Upper lobe of right lung (tissue), 1 donor: ENCODE data around the gene CPZ. TPM values are rescaled to one million over a fixed set of nuclear protein-coding genes. Genes with fewer than 3 reads are reported as not detected.

Experiments
- ATAC-seq: fragments of 200-7000 bp; cut with Tn5 transposase; one replicate; pipeline ENCODE4 v1.9.1; 2020; ENCODE audit warnings: mild to moderate bottlenecking, moderate library complexity
- DNase-seq: peaks from one replicate; pipeline ENCODE4 v3.0.0-alpha.2; 2020
- H3K27ac ChIP-seq: fragments of 200-600 bp; one replicate; pipeline ENCODE4 v1.8.0; 2022
- H3K27me3 ChIP-seq: fragments of 200-600 bp; one replicate; pipeline ENCODE4 v1.8.0; 2022; ENCODE audit warnings: mild to moderate bottlenecking
- H3K36me3 ChIP-seq: fragments of 200-600 bp; one replicate; pipeline ENCODE4 v1.8.0; 2022
- H3K4me1 ChIP-seq: fragments of 200-600 bp; one replicate; pipeline ENCODE4 v1.8.0; 2022
- H3K4me3 ChIP-seq: fragments of 200-600 bp; one replicate; pipeline ENCODE4 v1.8.0; 2022; ENCODE audit warnings: mild to moderate bottlenecking
- H3K9me3 ChIP-seq: fragments of 200-600 bp; one replicate; pipeline ENCODE4 v1.8.0; 2022
- CTCF ChIP-seq: fragments of 200-600 bp; IDR thresholded peaks from one replicate; pipeline ENCODE4 v1.8.0; 2022; ENCODE audit warnings: antibody characterized with exemption
- intact Hi-C: fragments of 100-400 bp; cut with DNase I; formaldehyde crosslinking; loops from one replicate; pipeline ENCODE4 v1.11.0; 2022
- total RNA-seq: library from RNA; stranded (reverse); fragmentation: NEBNext Ultra II Directional; extraction: Animal tissue kit (Norgen Biotek cat#: 25700); gene quantifications from one replicate; pipeline ENCODE4 v1.2.1, GENCODE V29; 2021
- donor health status: DM: no; HTN: yes; CAD: no; lungs with severe emphysema.

The CPZ gene
- total RNA-seq, 1 donor from 2014 or later: 6.7 TPM

- peak; percentile 53 for DNase-seq
- no peak overlapping the region for H3K27ac ChIP-seq
- no peak overlapping the region for H3K4me3 ChIP-seq
- no peaks in the 10 kb centered on the region for H3K36me3 ChIP-seq
- no peak for ATAC-seq
- intact Hi-C loops: no loop called here
- TF ChIP-seq CTCF: no peak
- peaks cover 53% of the 10 kb centered on the region for H3K27me3 ChIP-seq
- no peaks in the 10 kb centered on the region for H3K4me1 ChIP-seq
- no peaks in the 10 kb centered on the region for H3K9me3 ChIP-seq
These were observed 8.9 kb upstream of the CPZ start for GRCh38 chr4:8583655-8584025.

GRCh38 chr4:8585186-8585585, 7.4 kb upstream of the CPZ start:
- DNase-seq: peak; percentile 45
- Histone ChIP-seq H3K4me3 (no peak overlapping the region), H3K36me3 (no peaks in the 10 kb centered on the region), H3K27ac (no peak overlapping the region), H3K27me3 (peaks cover 42% of the 10 kb centered on the region), H3K4me1 (no peaks in the 10 kb centered on the region), H3K9me3 (no peaks in the 10 kb centered on the region)
- intact Hi-C loops: no loop called here
- TF ChIP-seq CTCF: no peak
- no peak for ATAC-seq

GRCh38 chr4:8585721-8586212, 6.8 kb upstream of the CPZ start:
- DNase-seq: peak; percentile 52
- H3K4me1 ChIP-seq: no peaks in the 10 kb centered on the region

GRCh38 chr4:8586246-8586645, 6.3 kb upstream of the CPZ start:
- Histone ChIP-seq H3K27ac (no peak overlapping the region), H3K9me3 (no peaks in the 10 kb centered on the region), H3K4me3 (no peak overlapping the region), H3K36me3 (no peaks in the 10 kb centered on the region), H3K4me1 (no peaks in the 10 kb centered on the region), H3K27me3 (peaks cover 39% of the 10 kb centered on the region)
- intact Hi-C loops: no loop called here
- no peak for DNase-seq
- no peak for TF ChIP-seq CTCF
- no peak for ATAC-seq

More at GRCh38 chr4:8585721-8586212, 6.8 kb upstream of the CPZ start:
- no peaks in the 10 kb centered on the region for H3K9me3 ChIP-seq
- no peak for TF ChIP-seq CTCF
- peaks cover 39% of the 10 kb centered on the region for H3K27me3 ChIP-seq
- no peaks in the 10 kb centered on the region for H3K36me3 ChIP-seq
- peak; percentile 4 for ATAC-seq
- no peak overlapping the region for H3K27ac ChIP-seq
- no peak overlapping the region for H3K4me3 ChIP-seq
- intact Hi-C loops: no loop called here

GRCh38 chr4:8586671-8587468, 5.7 kb upstream of the CPZ start:
- no peaks in the 10 kb centered on the region for H3K4me1 ChIP-seq
- no peak overlapping the region for H3K27ac ChIP-seq
- H3K36me3 ChIP-seq: no peaks in the 10 kb centered on the region
- no peak overlapping the region for H3K4me3 ChIP-seq
- no peaks in the 10 kb centered on the region for H3K9me3 ChIP-seq
- intact Hi-C loops: no loop called here
- peaks cover 39% of the 10 kb centered on the region for H3K27me3 ChIP-seq
- ATAC-seq: no peak
- no peak for TF ChIP-seq CTCF
- peak; percentile 49 for DNase-seq
